Mammary epithelial cell (primary cell): ENCODE data around the gene ADGRD1.

Experiments
- EZH2 ChIP-seq: IDR thresholded peaks from 2 replicates; pipeline ENCODE4 v1.6.1; 2012; ENCODE audit warnings: low read length, inconsistent platforms, borderline replicate concordance
- TF ChIP-seq, protein P1 (sequence below), 2 donors: IDR thresholded peaks in 1 of 2; conservative IDR thresholded peaks in 1 of 2; 2 replicates each; pipeline ENCODE4 v1.5.1; 2011 to 2012; ENCODE audit warnings: inconsistent platforms in 2 of 2, low read length in 2 of 2, mild to moderate bottlenecking in 2 of 2, control low read depth in 1 of 2, low read depth in 1 of 2; ENCODE audit not compliant: insufficient read depth in 1 of 2; ENCODE audit errors: extremely low read depth in 1 of 2

DNA sequence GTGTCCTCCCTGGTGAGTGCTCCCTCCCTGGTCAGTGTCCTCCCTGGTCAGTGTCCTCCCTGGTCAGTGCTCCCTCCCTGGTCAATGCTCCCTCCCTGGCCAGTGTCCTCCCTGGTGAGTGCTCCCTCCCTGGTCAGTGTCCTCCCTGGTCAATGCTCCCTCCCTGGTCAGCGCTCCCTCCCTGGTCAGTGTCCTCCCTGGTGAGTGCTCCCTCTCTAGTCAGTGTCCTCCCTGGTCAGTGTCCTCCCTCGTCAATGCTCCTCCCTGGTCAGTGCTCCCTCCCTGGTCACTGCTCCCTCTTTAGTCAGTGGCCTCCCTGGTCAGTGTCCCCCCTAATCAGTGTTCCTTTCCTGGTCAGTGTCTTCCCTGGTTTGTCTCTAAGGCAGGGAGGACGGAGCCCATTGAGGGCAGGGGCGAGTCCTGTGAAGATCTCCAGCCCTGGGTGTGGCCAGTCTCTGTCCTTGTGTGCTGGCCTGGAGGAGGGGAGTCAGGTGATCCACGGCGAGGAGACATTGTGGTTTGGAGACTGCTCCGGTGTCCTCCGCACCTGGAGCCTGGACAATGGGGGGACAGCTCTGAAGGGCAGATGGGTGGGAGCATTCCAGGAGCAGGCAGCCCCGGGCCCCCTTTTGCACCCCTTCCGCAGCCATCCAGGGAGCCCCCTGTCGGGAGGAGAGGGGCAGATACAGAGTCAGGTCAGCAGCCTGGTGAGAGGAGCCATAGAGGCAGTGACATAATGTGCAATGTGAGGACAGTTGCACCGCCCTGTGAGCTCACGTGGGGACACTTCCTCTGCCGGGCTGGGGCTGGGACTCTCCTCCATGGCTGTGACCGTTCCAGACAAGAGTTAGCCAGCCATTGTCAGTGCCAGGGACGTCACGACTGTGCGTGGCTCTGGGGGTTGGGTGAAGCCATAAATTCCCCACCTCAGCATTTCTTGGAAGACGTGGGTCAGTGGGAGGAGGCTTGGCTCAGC, 93.4 kb downstream of the ADGRD1 start:
- TF ChIP-seq, protein P1, sequence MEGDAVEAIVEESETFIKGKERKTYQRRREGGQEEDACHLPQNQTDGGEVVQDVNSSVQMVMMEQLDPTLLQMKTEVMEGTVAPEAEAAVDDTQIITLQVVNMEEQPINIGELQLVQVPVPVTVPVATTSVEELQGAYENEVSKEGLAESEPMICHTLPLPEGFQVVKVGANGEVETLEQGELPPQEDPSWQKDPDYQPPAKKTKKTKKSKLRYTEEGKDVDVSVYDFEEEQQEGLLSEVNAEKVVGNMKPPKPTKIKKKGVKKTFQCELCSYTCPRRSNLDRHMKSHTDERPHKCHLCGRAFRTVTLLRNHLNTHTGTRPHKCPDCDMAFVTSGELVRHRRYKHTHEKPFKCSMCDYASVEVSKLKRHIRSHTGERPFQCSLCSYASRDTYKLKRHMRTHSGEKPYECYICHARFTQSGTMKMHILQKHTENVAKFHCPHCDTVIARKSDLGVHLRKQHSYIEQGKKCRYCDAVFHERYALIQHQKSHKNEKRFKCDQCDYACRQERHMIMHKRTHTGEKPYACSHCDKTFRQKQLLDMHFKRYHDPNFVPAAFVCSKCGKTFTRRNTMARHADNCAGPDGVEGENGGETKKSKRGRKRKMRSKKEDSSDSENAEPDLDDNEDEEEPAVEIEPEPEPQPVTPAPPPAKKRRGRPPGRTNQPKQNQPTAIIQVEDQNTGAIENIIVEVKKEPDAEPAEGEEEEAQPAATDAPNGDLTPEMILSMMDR (conservative IDR thresholded peaks at IDR 0.05 in 1 of 2, IDR thresholded peaks at IDR 0.05 in 1 of 2; ENCODE audit: extremely low read depth in 1 of 2, insufficient read depth in 1 of 2, low read depth in 1 of 2, low read length in 2 of 2): no peak
- no peak for TF ChIP-seq EZH2
